CD4-positive, alpha-beta T cell treated with Interleukin-2 at 100 ng/mL for 4 hours (primary cell): ENCODE measurements around the gene PDCD2.
"Not testable (repeated sequence)": the region's sequence is repeated elsewhere in the genome, so short reads cannot be mapped to it uniquely, and the experiment has no call there.

Experiments
- DNase-seq: peaks from one replicate; pipeline ENCODE4 v3.0.0-alpha.2; 2020; ENCODE audit warnings: low spot score

PDCD2 gene

GRCh38 chr6:170552765-170553533 lies 31.5 kb downstream of the PDCD2 start, which contains the start of gene PSMB1:
TSS of gene PSMB1 (minus strand) at chr6:170553307. CDS start at chr6:170553242, 65 bp downstream.
- peak; percentile 84 for DNase-seq

GRCh38 chr6:170545405-170545804 lies 39.0 kb downstream of the PDCD2 start:
- DNase-seq, result no peak

- DNase-seq, result no peak
Measured at GRCh38 chr6:170542031-170542719, 42.3 kb downstream of the PDCD2 start.

- DNase-seq, result no peak
Measured at GRCh38 chr6:170537329-170537728, 47.1 kb downstream of the PDCD2 start.

GRCh38 chr6:170536671-170537070 lies 47.8 kb downstream of the PDCD2 start:
- no peak for DNase-seq

- no peak for DNase-seq
Measured at GRCh38 chr6:170535004-170535403, 49.4 kb downstream of the PDCD2 start.

GRCh38 chr6:170533792-170534191 lies 50.6 kb downstream of the PDCD2 start:
- no peak for DNase-seq

GRCh38 chr6:170532867-170533488 lies 51.5 kb downstream of the PDCD2 start:
- DNase-seq, result no peak

- peak; percentile 66 for DNase-seq
Measured at GRCh38 chr6:170529839-170530469, 54.5 kb downstream of the PDCD2 start.

GRCh38 chr6:170527995-170528394 lies 56.4 kb downstream of the PDCD2 start:
- not testable (repeated sequence) for DNase-seq

- DNase-seq, result no peak
Measured at GRCh38 chr6:170525795-170526194, 58.6 kb downstream of the PDCD2 start.
